Measurements from ENCODE around the gene LRP1B.

The LRP1B gene

GRCh38 chr2:141029428-141030078 is 1101.3 kb downstream of the LRP1B start:
- Histone ChIP-seq H3K4me1 (ENCODE audit: insufficient read depth, low read length, poor library complexity, severe bottlenecking) (no peaks in the 10 kb centered on the region), H3K4me3 (ENCODE audit: low read length, poor library complexity, severe bottlenecking) (no peak overlapping the region), H3K27me3 (ENCODE audit: insufficient read depth, low read length, poor library complexity, severe bottlenecking) (no peaks in the 10 kb centered on the region), H3K9ac (ENCODE audit: low read depth, low read length, poor library complexity, severe bottlenecking) (no peak overlapping the region), H3K36me3 (ENCODE audit: insufficient read depth, low read length) (no peaks in the 10 kb centered on the region), H4K20me1 (ENCODE audit: insufficient read depth, low read length, poor library complexity, severe bottlenecking) (no peaks in the 10 kb centered on the region), H3K9me3 (ENCODE audit: insufficient read depth, low read depth, low read length) (no peaks in the 10 kb centered on the region), H3K4me2 (ENCODE audit: low read depth, low read length, poor library complexity, severe bottlenecking) (no peak overlapping the region), H3F3A (ENCODE audit: low read depth) (no peaks in the 10 kb centered on the region), H3K9me2 (replicated peaks; ENCODE audit: low read depth, low read length) (no peaks in the 10 kb centered on the region), H2AFZ (ENCODE audit: low read length) (no peak overlapping the region), H3K79me2 (ENCODE audit: insufficient read depth, low read length) (no peaks in the 10 kb centered on the region)
- TF ChIP-seq EZH2phosphoT487 (IDR thresholded peaks at IDR 0.05; ENCODE audit: borderline replicate concordance) (no peak), CTCF (conservative IDR thresholded peaks at IDR 0.05; ENCODE audit: low read length) (no peak)

GRCh38 chr2:141027221-141027620 is 1103.6 kb downstream of the LRP1B start:
- Histone ChIP-seq H3K4me2 (ENCODE audit: low read depth, low read length, poor library complexity, severe bottlenecking) (no peak overlapping the region), H3K4me1 (ENCODE audit: insufficient read depth, low read length, poor library complexity, severe bottlenecking) (no peaks in the 10 kb centered on the region), H3K4me3 (ENCODE audit: low read length, poor library complexity, severe bottlenecking) (no peak overlapping the region), H3K36me3 (ENCODE audit: insufficient read depth, low read length) (no peaks in the 10 kb centered on the region), H3F3A (ENCODE audit: low read depth) (no peaks in the 10 kb centered on the region), H3K79me2 (ENCODE audit: insufficient read depth, low read length) (no peaks in the 10 kb centered on the region), H3K9me3 (ENCODE audit: insufficient read depth, low read depth, low read length) (no peaks in the 10 kb centered on the region), H2AFZ (ENCODE audit: low read length) (no peak overlapping the region), H3K9ac (ENCODE audit: low read depth, low read length, poor library complexity, severe bottlenecking) (no peak overlapping the region), H3K27me3 (ENCODE audit: insufficient read depth, low read length, poor library complexity, severe bottlenecking) (no peaks in the 10 kb centered on the region), H3K9me2 (replicated peaks; ENCODE audit: low read depth, low read length) (no peaks in the 10 kb centered on the region), H4K20me1 (ENCODE audit: insufficient read depth, low read length, poor library complexity, severe bottlenecking) (no peaks in the 10 kb centered on the region)
- no peak for TF ChIP-seq EZH2phosphoT487 (IDR thresholded peaks at IDR 0.05; ENCODE audit: borderline replicate concordance)
- TF ChIP-seq CTCF (conservative IDR thresholded peaks at IDR 0.05; ENCODE audit: low read length) = no peak

GRCh38 chr2:141021611-141022010 is 1109.2 kb downstream of the LRP1B start:
- TF ChIP-seq CTCF (conservative IDR thresholded peaks at IDR 0.05; ENCODE audit: low read length) = no peak
- no peak for TF ChIP-seq EZH2phosphoT487 (IDR thresholded peaks at IDR 0.05; ENCODE audit: borderline replicate concordance)
- H2AFZ ChIP-seq (ENCODE audit: low read length) = no peak overlapping the region

More at GRCh38 chr2:141021611-141022010, 1109.2 kb downstream of the LRP1B start:
- Histone ChIP-seq H3K79me2 (ENCODE audit: insufficient read depth, low read length) (no peaks in the 10 kb centered on the region), H3K9me3 (ENCODE audit: insufficient read depth, low read depth, low read length) (no peaks in the 10 kb centered on the region), H3F3A (ENCODE audit: low read depth) (no peaks in the 10 kb centered on the region), H3K27me3 (ENCODE audit: insufficient read depth, low read length, poor library complexity, severe bottlenecking) (no peaks in the 10 kb centered on the region), H3K4me3 (ENCODE audit: low read length, poor library complexity, severe bottlenecking) (no peak overlapping the region), H3K9me2 (replicated peaks; ENCODE audit: low read depth, low read length) (no peaks in the 10 kb centered on the region), H3K9ac (ENCODE audit: low read depth, low read length, poor library complexity, severe bottlenecking) (no peak overlapping the region), H3K4me1 (ENCODE audit: insufficient read depth, low read length, poor library complexity, severe bottlenecking) (no peaks in the 10 kb centered on the region), H3K4me2 (ENCODE audit: low read depth, low read length, poor library complexity, severe bottlenecking) (no peak overlapping the region), H3K36me3 (ENCODE audit: insufficient read depth, low read length) (no peaks in the 10 kb centered on the region), H4K20me1 (ENCODE audit: insufficient read depth, low read length, poor library complexity, severe bottlenecking) (no peaks in the 10 kb centered on the region)
